Endometrial microvascular endothelial cells (primary cell): ENCODE data around the gene FGR. TPM values are rescaled to one million over a fixed set of nuclear protein-coding genes. Genes with fewer than 3 reads are reported as not detected.
"Not testable (repeated sequence)": the region's sequence is repeated elsewhere in the genome, so short reads cannot be mapped to it uniquely, and the experiment has no call there.

ENCODE experiments used
- in situ Hi-C: cut with HindIII; loops from 2 replicates; pipeline ENCODE4 v1.10.0; 2017; ENCODE audit warnings: low sequenced_read_pairs, low pct_unique_long_range_greater_than_20kb; ENCODE audit errors: inconsistent ontology term
- total RNA-seq: library from RNA; depleted of rRNA; stranded (reverse); fragments of >200 nt; gene quantifications from one replicate; pipeline ENCODE4 v1.2.3, GENCODE V29; 2015; ENCODE audit errors: inconsistent ontology term

FGR gene
- total RNA-seq, 1 donor from 2014 or later = not detected

DNA sequence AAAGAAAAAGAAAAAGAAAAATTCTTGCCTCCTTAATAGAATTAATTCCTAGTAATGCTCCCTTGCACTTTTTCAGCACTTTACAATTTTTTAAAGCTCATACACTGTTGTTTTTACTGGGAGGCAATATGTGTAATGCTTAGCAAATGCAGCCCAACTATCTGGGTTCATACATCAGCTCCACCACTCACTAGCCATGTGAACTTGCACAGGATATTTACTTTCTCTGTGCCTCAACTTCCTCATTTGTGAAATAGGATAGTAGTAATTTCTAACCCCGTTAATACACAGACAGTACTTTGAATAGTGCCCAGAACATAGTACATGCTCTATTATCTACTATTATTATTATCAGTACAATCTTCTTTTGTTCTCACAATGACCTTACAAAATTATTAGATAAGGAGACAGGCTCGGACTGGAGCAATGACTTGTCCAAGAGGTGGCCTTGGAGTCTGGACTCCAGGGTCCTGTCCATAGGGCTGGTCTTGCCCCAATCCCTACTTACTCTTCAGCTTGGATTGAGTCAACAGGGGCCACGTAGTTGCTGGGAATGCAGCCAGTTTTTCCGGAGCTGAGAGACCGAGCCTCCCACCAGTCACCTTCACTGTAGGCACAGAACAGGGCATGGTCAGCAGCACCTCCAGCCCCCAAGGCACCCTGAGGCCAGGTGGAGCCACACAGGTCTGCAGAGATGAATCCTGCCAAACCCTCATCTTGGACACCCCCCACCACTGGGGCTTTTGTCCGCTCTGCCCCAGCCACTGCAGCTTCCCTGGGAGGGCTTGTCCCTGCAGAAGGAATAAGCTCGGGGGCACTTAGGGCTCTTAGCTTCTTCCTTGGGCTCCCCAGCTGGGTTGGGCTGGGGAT, 13.7 kb downstream of the FGR start:
- in situ Hi-C loops = no loop called here

DNA sequence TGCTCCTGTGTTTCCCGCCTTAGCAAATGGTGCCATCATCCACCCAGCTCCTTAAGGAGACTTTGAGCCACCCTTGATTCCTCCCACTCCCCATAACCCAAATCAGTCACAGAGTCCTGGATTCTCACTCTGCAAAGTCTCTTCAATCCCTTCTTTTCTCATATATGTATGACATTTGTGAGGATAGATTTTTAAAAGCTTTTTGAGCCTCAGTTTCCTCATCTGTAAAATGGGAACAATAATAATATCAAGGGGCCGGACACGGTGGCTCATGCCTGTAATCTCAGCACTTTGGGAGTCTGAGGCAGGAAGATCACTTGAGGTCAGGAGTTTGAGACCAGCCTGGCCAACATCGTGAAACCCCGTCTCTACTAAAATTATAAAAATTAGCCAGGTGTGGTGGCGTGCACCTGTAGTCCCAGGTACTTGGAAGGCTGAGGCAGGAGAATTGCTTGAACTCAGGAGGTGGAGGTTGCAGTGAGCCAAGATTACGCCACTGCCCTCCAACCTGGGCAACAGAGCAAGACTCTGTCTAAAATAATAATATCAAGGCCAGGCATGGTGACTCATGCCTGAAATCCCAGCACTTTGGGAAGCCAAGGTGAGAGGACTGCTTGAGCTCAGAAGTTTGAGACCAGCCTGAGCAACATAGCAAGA, 15.1 kb downstream of the FGR start:
- in situ Hi-C loops = not testable (repeated sequence)

DNA sequence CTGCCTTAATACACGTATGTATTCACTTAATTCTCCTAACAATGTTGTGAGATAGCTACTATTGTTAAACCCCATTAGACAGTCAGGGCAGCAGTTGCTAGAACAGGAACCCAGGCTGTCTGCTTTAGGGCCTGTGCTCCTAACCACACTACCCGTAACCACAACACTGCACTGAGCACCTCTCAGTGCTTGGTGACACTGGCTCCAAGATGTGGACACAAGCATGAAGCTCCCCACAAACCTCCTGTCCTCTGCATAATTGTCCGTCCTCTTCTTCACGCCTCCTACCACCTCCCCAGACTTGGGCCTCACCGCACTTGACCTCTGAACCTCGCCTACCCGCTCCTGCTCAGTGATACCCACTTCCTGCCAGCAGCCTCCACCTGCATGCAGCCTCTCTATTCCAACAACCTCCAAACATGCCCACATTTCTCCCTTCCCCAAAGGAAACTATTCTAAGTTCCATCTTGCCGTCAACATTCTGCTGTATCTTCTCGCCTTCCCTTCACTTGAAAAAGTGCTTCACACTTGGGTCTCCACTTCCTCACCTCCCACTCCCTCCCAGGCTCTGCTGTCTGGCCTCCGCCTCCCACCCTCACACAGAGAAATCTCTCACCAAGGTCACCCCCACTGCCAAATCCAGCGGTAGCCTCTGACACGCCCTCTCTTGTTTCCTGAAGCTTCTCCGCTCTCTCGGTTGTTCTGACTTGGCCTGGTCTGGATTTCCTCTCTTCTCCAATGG, 16.5 kb downstream of the FGR start:
- in situ Hi-C loops = no loop called here

DNA sequence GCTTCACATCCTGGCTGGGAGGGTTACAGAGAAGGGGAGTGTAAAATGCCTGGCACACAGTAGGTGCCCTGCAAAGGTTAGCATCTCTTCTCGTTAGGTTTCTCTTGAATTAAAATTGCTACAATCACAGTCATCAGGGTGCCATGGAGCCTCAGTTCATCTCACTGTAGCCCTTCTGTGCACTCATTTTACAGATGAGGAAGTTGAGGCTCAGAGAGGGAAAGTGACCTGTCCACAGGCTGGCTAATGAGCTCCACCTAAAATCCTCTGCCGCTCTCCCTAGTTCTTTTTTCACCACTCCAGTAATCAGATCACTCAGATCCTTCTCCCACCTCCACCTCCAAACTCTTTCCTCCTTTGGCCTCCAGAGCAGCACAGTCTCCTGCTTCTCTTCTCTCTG, 17.6 kb downstream of the FGR start:
- in situ Hi-C loops = no loop called here

DNA sequence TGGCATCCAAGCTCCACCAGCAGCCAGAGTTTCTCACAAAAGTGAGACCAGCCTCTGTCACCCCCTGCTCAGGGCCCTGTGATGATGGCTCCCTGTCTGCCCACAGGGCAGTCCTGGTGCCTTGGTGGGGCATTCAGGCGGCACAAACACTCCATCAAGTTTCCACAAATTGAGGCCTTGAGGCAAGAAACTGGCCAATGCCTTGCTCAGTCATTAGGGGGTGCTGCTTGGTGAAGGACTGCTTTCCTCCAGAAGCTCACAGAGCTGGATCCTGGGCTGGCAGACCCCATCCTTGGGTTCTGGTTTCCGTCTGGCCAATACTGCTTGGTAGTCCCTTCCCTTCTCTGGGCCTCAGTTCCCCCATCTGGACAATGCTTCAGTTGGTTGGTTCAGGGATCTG, 18.5 kb downstream of the FGR start:
- in situ Hi-C loops = no loop called here

DNA sequence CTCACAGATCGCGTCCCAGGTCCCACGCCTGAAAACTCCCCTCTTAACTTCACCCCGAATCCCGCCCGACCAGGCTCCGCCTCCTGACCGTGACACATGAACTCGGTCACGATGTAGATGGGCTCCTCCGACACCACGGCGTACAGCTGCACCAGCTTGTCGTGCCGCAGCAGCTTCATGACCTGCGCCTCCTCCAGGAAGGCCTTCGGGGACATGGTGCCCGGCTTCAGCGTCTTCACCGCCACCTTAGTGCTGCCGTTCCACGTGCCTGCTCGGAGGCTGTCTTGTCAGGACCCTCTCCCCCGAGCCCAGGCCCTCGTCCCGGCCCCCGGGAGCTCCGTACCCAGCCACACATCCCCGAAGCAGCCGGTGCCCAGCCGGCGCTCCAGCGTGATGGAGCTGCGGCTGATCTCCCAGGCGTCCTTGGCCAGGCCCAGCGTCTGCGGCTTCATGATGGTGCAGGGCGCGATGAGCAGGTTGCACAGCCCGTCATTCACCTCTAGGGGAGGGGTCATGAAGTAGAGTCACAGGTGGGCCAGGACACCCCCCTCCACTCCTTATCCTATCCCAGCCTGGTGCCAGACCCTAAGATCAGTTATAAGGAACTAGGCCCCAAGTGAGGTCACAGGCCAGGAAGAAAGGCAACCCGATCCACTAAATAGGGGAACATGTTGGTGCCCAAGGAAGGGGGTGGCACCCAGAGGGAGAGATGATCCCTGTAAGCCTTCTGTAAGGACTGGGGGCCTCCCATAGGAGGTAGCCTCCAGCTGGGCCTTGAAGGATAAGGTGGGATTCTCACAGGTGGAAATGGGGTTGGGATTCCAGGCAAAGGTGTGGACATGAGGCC, 19.4 kb downstream of the FGR start:
- in situ Hi-C loops = no loop called here

DNA sequence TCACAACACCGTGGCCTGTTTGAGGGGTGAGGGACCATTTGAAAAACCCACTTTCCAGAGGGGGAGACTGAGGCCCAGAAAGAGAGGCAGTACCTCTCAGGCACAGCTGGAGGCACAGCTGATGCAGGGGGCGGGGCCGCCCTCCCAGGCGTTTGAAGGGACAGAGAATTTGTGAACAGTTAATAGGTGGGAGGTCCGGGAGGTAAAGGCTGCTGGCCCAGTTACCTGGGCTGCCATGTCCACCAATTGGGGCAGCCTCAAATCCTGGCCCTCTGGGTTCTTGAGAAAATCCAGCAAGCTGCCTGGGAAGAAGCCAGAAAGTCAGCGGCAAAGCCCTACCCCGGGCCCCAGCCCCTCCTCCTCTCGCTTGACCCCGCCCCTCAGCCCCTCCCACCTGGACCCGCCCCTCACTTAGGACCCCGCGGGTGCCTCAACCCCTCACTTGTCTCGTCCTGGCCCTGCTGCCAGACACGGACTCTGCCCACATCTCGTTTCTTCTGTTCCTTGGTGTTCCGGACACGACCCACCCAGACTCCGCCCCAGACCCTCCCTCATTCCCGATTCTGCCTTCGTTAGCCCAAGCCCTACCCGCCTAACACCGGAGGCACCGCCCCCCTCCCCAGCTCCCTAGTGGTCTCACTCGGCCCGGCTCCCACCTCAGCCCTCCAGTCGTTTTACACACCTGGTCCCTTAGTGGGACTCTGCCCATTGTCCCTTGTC, 20.2 kb downstream of the FGR start:
- in situ Hi-C loops = no loop called here

DNA sequence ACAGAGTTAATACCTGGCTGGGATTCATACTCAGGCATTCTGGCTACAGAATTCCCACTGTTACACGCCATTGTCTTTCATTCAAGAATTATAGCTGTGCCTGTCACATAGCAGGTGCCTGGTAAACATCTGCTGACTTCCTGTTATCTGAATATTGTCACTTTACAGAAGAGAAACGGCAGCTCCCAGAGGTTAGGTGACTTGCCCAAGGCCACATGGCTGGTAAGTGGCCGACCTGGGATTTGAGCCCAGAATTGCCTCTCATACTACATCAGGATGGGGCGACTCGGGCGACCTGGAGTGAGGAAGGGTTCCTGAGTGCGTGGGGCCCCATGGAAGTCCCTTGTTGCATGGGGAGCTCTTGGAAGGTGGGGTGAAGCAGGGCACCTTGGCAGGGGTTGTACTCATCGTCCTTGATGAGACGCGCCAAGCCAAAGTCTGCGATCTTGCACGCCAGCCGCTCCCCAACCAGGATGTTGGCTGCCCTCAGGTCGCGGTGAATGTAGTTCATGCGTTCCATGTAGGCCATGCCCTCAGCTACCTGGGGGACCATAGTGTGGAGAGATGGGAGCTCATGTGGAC, 20.9 kb downstream of the FGR start:
- in situ Hi-C loops = no loop called here

DNA sequence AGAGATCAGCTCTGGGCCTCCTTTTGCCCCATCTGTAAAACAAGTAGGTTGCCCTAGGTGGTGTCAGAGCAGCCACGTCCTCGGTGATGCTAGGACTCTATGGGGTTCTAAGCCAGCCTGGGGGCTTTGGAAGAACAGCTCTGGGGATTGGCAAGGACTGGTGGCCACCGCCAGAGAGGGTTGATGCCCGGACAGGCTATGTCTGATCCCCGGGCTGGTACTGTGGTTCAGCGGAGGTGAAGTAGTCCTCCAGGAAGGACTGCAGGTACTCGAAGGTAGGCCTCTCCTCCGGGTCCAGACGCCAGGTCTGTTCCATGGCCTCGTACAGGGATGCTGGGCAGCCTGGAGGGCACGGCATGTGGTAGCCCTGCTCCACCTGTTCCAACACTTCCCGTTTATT, 22.3 kb downstream of the FGR start:
- in situ Hi-C loops = no loop called here

DNA sequence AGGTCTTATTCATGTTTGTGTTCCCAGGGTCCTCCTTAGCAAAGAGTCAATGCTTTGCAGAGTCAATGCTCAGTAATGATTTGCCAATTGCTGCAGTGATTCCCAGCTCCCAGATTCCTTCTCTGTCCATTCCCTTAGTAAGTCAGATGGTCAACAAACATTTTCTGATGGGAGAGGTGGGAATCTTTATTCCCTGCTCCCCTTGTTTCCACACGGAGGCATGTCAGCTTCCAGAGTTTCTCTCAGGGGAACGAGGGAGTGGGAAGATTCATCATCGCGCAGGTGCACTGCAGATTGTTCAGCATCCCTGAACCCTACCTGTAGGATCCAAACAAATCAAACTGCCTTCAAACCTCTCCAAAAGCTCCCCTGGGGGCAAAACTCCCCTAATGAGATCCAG, 23.5 kb downstream of the FGR start:
- in situ Hi-C loops = no loop called here

DNA sequence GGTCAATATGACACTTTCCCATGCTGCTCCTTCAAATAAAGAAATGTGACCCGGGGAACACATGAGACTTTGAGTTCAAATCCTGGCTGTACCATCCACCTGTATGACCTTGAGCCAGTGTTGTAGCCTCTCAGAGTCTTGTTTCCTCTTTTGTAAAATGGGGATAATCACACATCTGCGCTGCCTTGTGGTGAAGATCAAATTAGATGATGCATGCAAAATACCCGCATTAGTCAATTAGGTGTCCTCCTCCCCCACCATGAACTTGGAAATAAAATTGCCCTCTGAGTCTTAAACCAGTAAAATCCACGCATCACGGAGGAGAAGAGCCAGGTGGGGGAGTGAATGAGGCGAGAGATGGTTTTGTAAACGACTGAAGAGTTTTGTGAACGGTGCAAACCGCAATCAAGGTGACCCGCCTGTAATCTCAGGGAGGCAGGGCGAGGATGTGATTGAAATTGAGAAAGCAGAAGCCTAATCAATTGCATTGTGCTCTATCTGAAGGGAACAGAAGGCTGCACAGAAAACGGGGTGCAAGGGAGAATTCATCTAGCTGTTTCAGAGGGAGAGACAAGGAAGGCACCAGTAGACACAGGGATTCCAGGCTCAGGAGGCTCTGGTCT, 25.3 kb downstream of the FGR start:
- in situ Hi-C loops = no loop called here

DNA sequence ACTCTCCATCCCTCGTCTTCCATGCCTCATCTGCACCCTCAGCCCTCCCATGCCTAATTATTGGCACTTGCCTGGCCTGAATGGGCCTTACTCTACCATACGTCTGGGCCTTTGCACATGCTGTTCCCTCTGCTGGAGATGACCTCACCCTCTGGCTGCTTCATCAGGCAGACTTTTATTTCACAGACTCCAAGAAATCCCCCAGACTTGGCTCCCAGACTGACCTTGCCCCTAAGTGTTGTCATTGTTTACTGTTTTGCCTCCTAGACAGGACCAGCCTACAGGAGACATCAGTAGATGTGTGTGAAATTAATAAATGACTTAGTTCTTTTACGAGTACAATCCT, 25.8 kb downstream of the FGR start:
- in situ Hi-C loops = no loop called here

DNA sequence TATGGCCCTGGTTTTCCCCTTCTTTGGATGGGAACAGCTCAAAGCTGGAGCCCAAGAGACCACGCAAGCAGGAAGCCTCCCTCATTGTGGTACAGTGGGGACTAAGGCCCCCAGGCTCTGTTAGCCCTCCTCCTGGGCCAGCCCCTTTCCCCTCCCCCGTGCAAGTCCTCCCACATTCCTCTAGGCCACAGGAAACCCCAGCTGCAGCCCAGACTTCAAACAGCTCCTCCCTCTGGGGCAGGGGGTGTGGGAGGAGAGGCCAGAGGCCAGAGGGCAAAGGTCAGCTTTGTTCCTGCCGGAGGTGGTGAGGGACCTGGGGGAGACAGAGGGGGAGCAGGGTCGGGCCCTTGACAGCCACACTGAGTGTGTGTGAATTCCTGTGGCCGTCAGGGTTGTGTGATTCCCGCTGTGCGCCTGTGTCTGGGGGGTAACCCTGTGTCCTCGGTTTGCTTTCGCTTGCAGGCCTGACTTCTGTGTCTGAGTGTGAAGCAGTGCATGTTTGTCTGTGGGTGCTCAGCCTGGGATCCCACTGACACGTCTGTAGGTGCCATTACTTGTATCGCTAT, 27.7 kb downstream of the FGR start:
- in situ Hi-C loops = no loop called here

DNA sequence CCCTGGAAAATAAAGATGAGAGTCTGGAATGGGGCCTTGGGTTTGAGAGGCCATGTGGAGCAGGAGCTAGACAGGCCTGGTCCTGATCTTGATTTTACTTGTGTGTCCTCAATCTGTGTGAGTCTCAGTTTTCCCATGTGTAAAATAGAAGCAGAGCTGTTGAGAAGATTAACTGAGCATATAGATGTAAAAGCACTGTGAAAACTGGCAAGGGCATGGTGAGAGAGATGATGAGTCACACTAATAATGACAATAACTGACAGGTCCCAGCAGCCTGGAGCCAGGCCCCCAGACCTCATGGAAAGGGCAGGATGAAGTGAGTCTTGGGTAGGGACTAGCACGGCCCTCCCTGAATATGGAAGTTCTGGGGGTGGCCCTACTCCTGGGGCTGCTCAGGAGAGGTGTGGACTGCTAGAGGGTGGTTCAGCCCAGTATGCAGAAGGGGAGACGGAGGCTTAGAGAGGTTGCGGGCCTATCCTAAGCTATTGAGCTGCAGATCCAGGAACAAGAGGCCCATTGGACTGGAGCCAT, 28.2 kb downstream of the FGR start:
- in situ Hi-C loops = no loop called here

DNA sequence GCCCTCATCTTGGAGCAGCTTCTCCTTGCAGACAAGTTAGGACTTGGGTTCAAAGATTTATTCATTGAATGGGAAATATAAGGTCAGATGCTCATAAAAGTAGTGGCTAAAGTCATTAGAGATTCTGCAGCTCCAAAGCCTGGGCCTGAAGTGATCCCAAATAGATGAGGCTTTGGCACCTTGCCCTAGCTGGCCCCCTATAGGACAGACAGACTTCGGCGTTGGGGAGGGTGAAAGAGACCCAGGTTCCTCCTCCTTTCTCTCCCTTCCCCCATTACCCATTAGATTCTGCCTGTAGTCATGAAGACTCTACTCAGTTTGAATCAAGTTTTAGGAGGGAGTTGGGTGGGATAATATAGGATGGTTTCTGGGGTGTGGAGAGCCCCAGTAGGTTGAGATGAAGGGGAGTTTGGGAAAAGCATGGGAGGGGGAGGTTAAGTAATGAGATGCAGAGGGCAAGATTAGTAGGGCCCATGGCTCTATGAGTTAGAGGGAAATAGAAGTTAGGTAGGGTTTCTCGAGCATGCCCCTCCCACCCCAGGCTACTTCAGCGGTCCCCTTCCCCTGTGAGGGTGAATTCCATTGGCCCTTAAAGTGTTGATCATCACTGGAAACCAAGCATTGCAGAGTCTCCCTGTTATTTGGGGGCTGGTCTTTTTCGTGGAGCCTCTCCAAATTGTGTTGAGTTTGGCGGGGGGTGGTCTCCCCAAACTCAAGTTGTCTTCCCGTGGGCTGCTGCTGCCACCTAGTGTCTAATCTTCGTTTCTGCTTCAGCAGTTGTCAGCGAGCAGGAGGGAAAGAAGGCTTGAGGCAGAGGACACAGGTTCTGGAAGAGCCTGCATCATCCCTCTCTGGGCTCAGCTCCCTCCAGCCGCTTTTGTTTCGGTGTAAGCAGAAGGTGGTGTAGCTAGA, 28.9 kb downstream of the FGR start:
- in situ Hi-C loops = no loop called here

DNA sequence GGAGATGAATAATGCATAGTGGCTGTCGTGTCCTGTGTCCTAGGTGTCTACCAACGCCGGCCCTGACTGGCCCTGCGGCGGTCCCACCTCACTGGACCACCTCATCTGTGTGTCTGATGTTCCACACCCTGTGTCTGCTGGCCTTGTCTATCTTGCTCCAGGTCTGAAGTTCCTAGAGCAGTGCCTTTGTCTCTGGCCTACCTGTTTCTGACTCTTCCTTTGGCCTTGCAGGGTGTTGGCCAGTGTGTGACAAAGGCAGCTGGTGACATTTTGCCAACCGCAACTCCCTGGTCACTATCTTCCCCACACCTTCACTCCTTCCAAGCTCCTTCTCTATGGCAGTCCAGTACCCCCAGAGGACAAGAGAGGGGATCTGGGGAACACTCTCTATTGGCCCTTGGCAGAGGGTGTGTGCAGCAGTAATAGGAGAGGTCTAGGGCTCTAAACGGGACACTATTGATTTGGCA, 29.7 kb downstream of the FGR start:
- in situ Hi-C loops = no loop called here
